Hematopoietic multipotent progenitor cell treated with erythropoietin and hydrocortisone succinate and interleukin-3 and kit ligand, for 4 days (in vitro differentiated cells): ENCODE results near the gene NOP53.
"Not testable (repeated sequence)": the region's sequence is repeated elsewhere in the genome, so short reads cannot be mapped to it uniquely, and the experiment has no call there.

Experiments used
- DNase-seq: peaks from one replicate; pipeline ENCODE4 v3.0.0-alpha.2; 2015

Gene NOP53

GRCh38 chr19:47745010-47745901, at the start of gene NOP53:
Gene NOP53, plus strand, starts transcription at chr19:47745546. Its CDS starts 14 bp downstream, at chr19:47745560.
- peak; percentile 98 for DNase-seq

- no peak for DNase-seq
Observed at GRCh38 chr19:47696635-47697034, 48.7 kb upstream of the NOP53 start.

- peak; percentile 88 for DNase-seq
Observed at GRCh38 chr19:47697863-47698609, 47.3 kb upstream of the NOP53 start.

DNA sequence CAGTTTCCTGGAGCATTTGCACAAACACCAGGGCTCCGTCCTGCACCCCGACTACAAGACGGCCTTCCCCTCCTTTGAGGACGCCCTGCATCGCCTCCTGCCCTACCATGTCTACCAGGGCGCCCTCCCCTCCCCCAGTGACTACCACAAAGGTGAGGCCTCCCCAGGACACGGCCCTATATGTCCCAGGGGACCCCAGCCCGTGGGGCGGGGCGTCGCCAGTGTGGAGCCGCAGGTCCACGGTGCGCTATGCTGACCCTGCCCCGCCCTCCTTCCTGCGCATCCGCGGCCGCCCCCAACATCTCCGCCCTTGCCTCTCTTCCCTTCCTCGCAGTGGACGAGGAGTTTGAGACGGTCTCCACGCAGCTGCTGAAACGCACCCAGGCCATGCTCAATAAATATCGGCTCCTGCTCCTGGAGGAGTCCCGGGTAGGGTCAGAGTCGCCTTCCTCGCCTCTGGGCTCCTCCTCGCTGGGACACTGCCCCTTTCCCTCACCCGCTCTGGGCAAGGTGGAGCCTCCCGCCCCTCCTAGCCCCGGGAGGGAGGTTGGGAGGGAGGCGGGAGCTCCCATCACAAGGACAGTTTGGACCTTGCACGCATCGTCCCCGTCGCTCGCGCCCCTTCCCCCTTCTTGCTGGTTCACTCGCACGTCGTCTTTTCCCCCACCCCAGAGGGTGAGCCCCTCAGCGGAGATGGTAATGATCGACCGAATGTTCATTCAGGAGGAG, 46.6 kb upstream of the NOP53 start:
- no peak for DNase-seq

- DNase-seq, result peak; percentile 69
Observed at GRCh38 chr19:47699360-47699917, 45.9 kb upstream of the NOP53 start.

GRCh38 chr19:47700934-47701716, 44.2 kb upstream of the NOP53 start:
- no peak for DNase-seq

- DNase-seq, result no peak
Observed at GRCh38 chr19:47701717-47702552, 43.4 kb upstream of the NOP53 start.

GRCh38 chr19:47702671-47703070, 42.7 kb upstream of the NOP53 start:
- no peak for DNase-seq

DNA sequence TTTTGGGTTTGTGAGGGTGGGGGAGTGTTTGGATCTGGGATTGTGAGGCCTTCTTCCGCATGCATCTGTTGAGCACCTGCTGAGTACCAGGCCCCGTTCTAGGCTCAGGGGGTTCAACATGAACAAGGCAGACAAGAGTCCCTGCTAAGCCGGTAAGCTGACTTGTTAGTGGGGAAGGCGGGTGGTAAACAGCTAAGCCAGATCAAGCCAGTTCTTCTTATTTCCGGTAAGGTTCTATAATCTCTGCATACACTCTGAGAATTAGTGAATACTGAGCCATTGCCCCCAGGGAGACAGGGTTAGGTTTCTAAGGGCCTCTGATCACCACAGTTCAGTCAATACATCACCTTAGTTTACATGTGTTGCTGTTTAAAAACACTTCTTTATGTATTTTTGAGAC, 42.0 kb upstream of the NOP53 start:
- DNase-seq, result no peak

GRCh38 chr19:47704024-47704423, 41.3 kb upstream of the NOP53 start:
- DNase-seq, result no peak

GRCh38 chr19:47704656-47705055, 40.7 kb upstream of the NOP53 start:
- DNase-seq, result no peak

- peak; percentile 92 for DNase-seq
Observed at GRCh38 chr19:47707135-47707925, 38.0 kb upstream of the NOP53 start.

DNA sequence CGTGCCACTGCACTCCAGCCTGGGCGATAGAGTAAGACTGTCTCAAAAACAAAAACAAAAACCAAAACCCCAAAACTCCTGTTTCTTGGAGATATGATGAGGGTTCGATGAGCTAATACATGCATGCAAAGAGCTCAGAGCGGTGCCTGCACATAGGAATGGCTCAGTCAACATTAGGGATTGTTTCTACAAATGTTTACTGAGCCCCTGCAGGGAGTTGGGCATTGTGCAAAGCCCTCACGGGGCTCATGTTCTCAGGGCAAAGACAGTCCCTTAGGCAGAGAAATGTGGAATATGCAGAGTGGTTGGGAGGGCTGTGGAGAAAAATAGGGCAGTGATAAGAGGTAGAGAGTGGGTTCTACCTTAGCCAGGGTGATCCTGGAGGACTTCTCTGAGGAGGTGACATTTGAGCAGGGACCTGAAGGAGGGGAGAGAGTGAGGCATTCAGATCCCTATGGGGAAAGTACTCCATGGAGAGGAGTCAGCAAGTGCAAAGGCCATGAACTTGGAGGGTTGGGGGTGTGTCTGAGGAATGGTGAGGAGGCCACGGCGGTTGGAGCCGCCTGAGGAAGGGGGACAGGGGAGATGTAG, 33.6 kb upstream of the NOP53 start:
- no peak for DNase-seq

DNA sequence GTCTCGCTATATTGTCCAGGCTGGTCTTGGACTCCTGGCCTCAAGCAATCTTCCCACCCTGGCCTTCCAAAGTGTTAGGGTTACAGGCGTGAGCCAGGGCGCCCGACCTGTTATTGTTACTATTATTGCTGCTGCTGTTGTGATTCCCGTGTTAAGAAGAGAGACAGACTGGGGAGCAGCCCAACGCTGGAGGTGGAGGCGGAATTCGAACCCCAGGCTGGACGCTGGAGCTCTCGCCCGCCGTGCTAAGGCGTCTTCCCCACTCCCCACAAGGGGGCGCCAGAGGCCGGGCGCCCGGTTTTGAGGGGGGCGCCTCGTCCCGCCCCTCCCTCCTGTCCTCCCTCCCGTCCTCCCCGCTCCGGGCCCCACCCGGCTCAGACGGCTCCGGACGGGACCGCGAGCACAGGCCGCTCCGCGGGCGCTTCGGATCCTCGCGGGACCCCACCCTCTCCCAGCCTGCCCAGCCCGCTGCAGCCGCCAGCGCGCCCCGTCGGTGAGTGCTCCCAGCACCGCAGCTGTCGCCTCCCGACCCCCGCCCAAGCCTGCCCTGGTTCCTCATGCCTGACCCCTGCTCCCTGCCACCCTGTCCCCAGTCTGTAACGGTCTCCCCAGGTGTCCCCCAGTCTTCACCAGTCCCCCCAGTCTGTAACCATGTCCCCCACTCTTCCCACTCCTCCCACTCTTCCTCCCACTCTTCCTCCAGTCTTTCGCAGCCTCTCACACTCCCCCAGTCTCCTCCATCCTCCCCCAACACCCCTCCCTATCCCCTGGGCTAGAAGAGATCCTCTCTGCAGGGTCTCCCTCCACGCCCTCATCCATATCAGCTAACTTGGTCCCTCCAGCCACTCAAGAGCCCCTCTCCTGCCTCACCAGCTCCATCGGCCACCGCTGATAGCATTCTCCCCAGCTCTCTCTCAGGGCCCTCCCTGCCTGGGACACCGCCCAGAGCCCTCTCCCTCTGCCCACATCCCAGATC, 32.0 kb upstream of the NOP53 start, which contains the start of gene EHD2:
TSS of gene EHD2 (plus strand) at position 377 of the 976 bp plus-strand sequence. CDS start 3,191 bp downstream, outside the sequence.
- peak; percentile 82 for DNase-seq

GRCh38 chr19:47714339-47714738, 31.0 kb upstream of the NOP53 start:
- no peak for DNase-seq

DNA sequence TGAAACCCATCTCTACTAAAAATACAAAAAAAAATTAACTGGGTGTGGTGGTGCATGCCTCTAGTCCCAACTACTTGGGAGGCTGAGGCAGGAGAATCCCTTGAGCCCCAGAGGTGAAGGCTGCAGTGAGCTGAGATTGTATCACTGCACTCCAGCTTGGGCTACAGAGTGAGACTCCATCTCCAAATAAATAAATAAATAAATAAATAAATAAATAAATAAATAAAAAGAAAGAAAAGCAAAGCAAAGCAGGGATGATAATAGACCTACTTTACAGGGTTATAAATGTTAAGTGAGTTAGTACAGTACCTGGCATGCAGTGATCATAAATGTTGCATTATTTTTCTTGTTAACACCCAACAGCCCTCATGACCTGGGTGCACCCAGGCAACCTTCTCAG, 30.5 kb upstream of the NOP53 start:
- not testable (repeated sequence) for DNase-seq

GRCh38 chr19:47716270-47716937, 28.9 kb upstream of the NOP53 start:
- DNase-seq, result no peak
